ENCODE measurements around the gene SLC24A4. TPM values are rescaled to one million over a fixed set of nuclear protein-coding genes. Genes with fewer than 3 reads are reported as not detected.
A peak's percentile ranks its signal among the peaks of the same experiment; 100 is the strongest.

Gene SLC24A4
- total and polyA plus RNA-seq, 2 of the 4 experiments (the other 2 are of a cell fraction): not detected

DNA sequence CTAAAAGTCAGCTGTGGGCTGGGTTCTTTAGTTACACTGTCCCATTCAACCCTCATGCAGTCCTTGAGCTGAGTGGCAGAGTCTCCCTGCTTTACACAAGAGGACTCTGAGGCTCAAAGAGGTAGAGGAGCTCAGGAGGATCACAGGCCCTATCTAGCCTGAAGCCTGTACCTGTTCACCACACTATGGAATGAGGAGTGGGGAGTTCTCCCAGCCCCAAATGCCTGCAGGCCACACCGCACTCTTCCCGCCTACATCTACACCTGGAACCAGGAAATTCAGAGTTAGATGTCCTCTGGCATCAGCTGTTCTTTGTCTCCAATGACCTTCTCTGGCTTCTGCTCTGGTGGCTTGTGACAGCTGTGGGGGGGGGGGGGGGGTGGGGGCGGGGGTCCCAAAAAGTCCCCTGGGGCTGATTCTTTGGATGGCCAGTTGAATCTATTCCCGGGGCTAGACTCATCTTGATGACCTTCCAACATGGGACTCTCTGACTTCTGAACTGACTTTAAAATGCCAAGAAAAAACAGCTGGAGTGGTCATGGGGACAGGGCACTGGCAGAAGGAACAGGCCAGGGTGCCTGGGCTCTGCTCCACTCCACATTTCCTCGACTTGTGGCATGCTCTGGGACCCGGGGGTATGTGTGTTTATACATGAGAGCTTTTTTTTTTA lies 221.2 kb downstream of the SLC24A4 start:
- H2BK5ac ChIP-seq (ENCODE audit: low read depth, low read length, poor library complexity, severe bottlenecking): no peak overlapping the region
- ChIA-PET CTCF (no interaction called here), POLR2A (ENCODE audit: unreplicated experiment) (no interaction called here)
- no peak overlapping the region for H4K8ac ChIP-seq (ENCODE audit: low read depth in 2 of 2, low read length in 2 of 2)
- no peaks in the 10 kb centered on the region for H3K27me3 ChIP-seq (ENCODE audit: control insufficient read depth, insufficient read depth, low read length)
- H3K36me3 ChIP-seq (ENCODE audit: control insufficient read depth, insufficient read depth, low read length): no peaks in the 10 kb centered on the region; the same call in 1 of the 2 replicates
- H3K9ac ChIP-seq (ENCODE audit: low read depth, low read length): no peak overlapping the region
- DNase-seq (no peak), ATAC-seq (ENCODE audit: low read depth) (no peak)
- no peak overlapping the region for H2AK9ac ChIP-seq (replicated peaks; ENCODE audit: low read depth, low read length, poor library complexity)
- H4K5ac ChIP-seq (ENCODE audit: low read depth, low read length): no peak overlapping the region
- dilution Hi-C loops (cut with HindIII; ENCODE audit: low sequenced_read_pairs, unreplicated experiment) (no loop called here), in situ Hi-C loops (cut with MboI; ENCODE audit: low sequenced_read_pairs) (no loop called here), intact Hi-C loops (cut with micrococcal nuclease) (loop anchor here (5.0 kb wide), 1 partner anchor 103 kb away; no protein-coding TSS in a partner anchor)
- H3K9me3 ChIP-seq (ENCODE audit: control insufficient read depth, insufficient read depth, low read length): no peaks in the 10 kb centered on the region
- H2BK120ac ChIP-seq (ENCODE audit: low read depth, low read length): no peak overlapping the region; the same call in 1 of the 2 replicates
- H3K4ac ChIP-seq (ENCODE audit: low read depth, low read length): peak overlapping the region; percentile 11; the same call in 1 of the 2 replicates
- H3K4me1 ChIP-seq (ENCODE audit: control insufficient read depth, insufficient read depth, low read length): peaks cover 15% of the 10 kb centered on the region
- peaks cover 11% of the 10 kb centered on the region for H4K20me1 ChIP-seq (ENCODE audit: insufficient read depth, low read length)
- peaks cover 21% of the 10 kb centered on the region for H3K9me1 ChIP-seq (ENCODE audit: insufficient read depth, low read length)
- no peak overlapping the region for H2BK20ac ChIP-seq (ENCODE audit: low read depth, low read length)
- H2AFZ ChIP-seq (replicated peaks; ENCODE audit: low read length, poor library complexity): no peak overlapping the region
- H4K91ac ChIP-seq (ENCODE audit: insufficient read depth, low read depth, low read length): 0 out of 2 replicates have a peak overlapping the region, but pooled peaks have one; percentile 12
- H2BK15ac ChIP-seq (ENCODE audit: low read depth, low read length): 0 out of 3 replicates have a peak overlapping the region, but pooled peaks have one; percentile 20
- no peak overlapping the region for H3K4me3 ChIP-seq (ENCODE audit: insufficient read depth, low read depth, low read length)
- H3K23ac ChIP-seq (ENCODE audit: low read depth, low read length): no peak overlapping the region; the same call in 1 of the 2 replicates
- BruUV-seq (replicated peaks): no TSS peak
- no peak overlapping the region for H3K18ac ChIP-seq (ENCODE audit: low read depth, low read length)
- no CpG with 5 or more reads among the region's 6 CpGs for WGBS, 2 experiments (ENCODE audit: extremely low coverage in 2 of 2, insufficient read length in 1 of 2)
- no peak overlapping the region for H3K4me2 ChIP-seq (ENCODE audit: low read depth, low read length)
- H3K56ac ChIP-seq (ENCODE audit: extremely low read depth, insufficient read depth, low read length): no peak overlapping the region
- no peak overlapping the region for H3K14ac ChIP-seq (replicated peaks; ENCODE audit: low read depth, low read length)
- TF ChIP-seq MAFK (IDR thresholded peaks at IDR 0.05; ENCODE audit: low read depth, low read length): no peak
- TF ChIP-seq FOS (IDR thresholded peaks at IDR 0.05; ENCODE audit: low read depth, low read length): no peak
- TF ChIP-seq, protein P1, sequence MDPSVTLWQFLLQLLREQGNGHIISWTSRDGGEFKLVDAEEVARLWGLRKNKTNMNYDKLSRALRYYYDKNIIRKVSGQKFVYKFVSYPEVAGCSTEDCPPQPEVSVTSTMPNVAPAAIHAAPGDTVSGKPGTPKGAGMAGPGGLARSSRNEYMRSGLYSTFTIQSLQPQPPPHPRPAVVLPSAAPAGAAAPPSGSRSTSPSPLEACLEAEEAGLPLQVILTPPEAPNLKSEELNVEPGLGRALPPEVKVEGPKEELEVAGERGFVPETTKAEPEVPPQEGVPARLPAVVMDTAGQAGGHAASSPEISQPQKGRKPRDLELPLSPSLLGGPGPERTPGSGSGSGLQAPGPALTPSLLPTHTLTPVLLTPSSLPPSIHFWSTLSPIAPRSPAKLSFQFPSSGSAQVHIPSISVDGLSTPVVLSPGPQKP (IDR thresholded peaks at IDR 0.05; ENCODE audit: borderline replicate concordance, low read depth, low read length): no peak
- TF ChIP-seq, protein P2, sequence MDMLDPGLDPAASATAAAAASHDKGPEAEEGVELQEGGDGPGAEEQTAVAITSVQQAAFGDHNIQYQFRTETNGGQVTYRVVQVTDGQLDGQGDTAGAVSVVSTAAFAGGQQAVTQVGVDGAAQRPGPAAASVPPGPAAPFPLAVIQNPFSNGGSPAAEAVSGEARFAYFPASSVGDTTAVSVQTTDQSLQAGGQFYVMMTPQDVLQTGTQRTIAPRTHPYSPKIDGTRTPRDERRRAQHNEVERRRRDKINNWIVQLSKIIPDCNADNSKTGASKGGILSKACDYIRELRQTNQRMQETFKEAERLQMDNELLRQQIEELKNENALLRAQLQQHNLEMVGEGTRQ (IDR thresholded peaks at IDR 0.05; ENCODE audit: low read depth, low read length): no peak
- TF ChIP-seq BHLHE40 (IDR thresholded peaks at IDR 0.05; ENCODE audit: low read depth, low read length): no peak
- peaks cover 31 to 69% of the 10 kb centered on the region in 2 experiments for H3K79me1 ChIP-seq (ENCODE audit: low read depth in 1 of 2, low read length in 2 of 2)
- peak overlapping the region; percentile 49; the same call in 1 of the 2 replicates for H2AK5ac ChIP-seq (ENCODE audit: low read depth, low read length)
- H3K27ac ChIP-seq (ENCODE audit: insufficient read depth, low read length): no peak overlapping the region

All from IMR-90 (cell line).